GM23248 (cell line): ENCODE data around the gene WASL. TPM values are rescaled to one million over a fixed set of nuclear protein-coding genes. Genes with fewer than 3 reads are reported as not detected.
A peak's percentile ranks its signal among the peaks of the same experiment; 100 is the strongest.

Experiments
- DNase-seq: peaks from one replicate; pipeline ENCODE4 v3.0.0-alpha.2; 2015
- H2AFZ ChIP-seq: fragments of 200-600 bp; sonication (generic); 2 replicates; pipeline ENCODE4 v1.6.1; 2016; ENCODE audit warnings: antibody characterized with exemption
- H3F3A ChIP-seq: fragments of 200-600 bp; sonication (generic); 2 replicates; pipeline ENCODE4 v1.6.1; 2016; ENCODE audit warnings: mild to moderate bottlenecking, antibody characterized with exemption, mixed run types; ENCODE audit not compliant: insufficient read depth
- H3K27ac ChIP-seq: fragments of 200-600 bp; sonication (generic); 2 replicates; pipeline ENCODE4 v1.5.1; 2016; ENCODE audit warnings: mild to moderate bottlenecking
- H3K27me3 ChIP-seq: fragments of 200-600 bp; sonication (generic); replicated peaks from 2 replicates; pipeline ENCODE4 v1.6.1; 2016; ENCODE audit warnings: mild to moderate bottlenecking; ENCODE audit not compliant: insufficient read depth
- H3K36me3 ChIP-seq: fragments of 200-600 bp; sonication (generic); 2 replicates; pipeline ENCODE4 v1.6.1; 2016; ENCODE audit warnings: low read depth, mild to moderate bottlenecking
- H3K4me1 ChIP-seq: fragments of 200-600 bp; sonication (generic); 2 replicates; pipeline ENCODE4 v1.6.1; 2016; ENCODE audit warnings: mild to moderate bottlenecking; ENCODE audit not compliant: insufficient read depth
- H3K4me2 ChIP-seq: fragments of 200-600 bp; sonication (generic); one replicate; pipeline ENCODE4 v1.6.1; 2016; ENCODE audit warnings: mild to moderate bottlenecking; ENCODE audit not compliant: unreplicated experiment
- H3K4me3 ChIP-seq: fragments of 200-600 bp; sonication (generic); 2 replicates; pipeline ENCODE4 v1.5.1; 2016; ENCODE audit warnings: mild to moderate bottlenecking
- H3K79me2 ChIP-seq: fragments of 200-600 bp; sonication (generic); 2 replicates; pipeline ENCODE4 v1.6.1; 2016; ENCODE audit warnings: mild to moderate bottlenecking; ENCODE audit not compliant: insufficient read depth
- H3K9ac ChIP-seq: fragments of 200-600 bp; sonication (generic); 2 replicates; pipeline ENCODE4 v1.6.1; 2016; ENCODE audit warnings: mild to moderate bottlenecking
- H3K9me2 ChIP-seq: fragments of 200-600 bp; sonication (generic); 2 replicates; pipeline ENCODE4 v1.6.1; 2016; ENCODE audit warnings: mixed run types, mild to moderate bottlenecking, moderate library complexity; ENCODE audit not compliant: insufficient read depth
- H3K9me3 ChIP-seq: fragments of 200-600 bp; sonication (generic); one replicate; pipeline ENCODE4 v1.6.1; 2017; ENCODE audit warnings: low read depth
- H4K20me1 ChIP-seq: fragments of 200-600 bp; sonication (generic); 2 replicates; pipeline ENCODE4 v1.6.0; 2016; ENCODE audit not compliant: insufficient read depth
- EZH2 ChIP-seq: fragments of 200-600 bp; sonication (generic); IDR thresholded peaks from 2 replicates; pipeline ENCODE4 v1.6.1; 2018; ENCODE audit warnings: antibody characterized with exemption, mild to moderate bottlenecking; ENCODE audit not compliant: insufficient read depth, poor library complexity, severe bottlenecking
- EZH2phosphoT487 ChIP-seq: fragments of 200-600 bp; sonication (generic); IDR thresholded peaks from 2 replicates; pipeline ENCODE4 v1.6.1; 2018; ENCODE audit warnings: antibody characterized with exemption, moderate library complexity, mild to moderate bottlenecking, low read depth; ENCODE audit not compliant: insufficient read depth
- WGBS, 2 experiments: methylation state at CpG; one replicate each; pipeline ENCODE4 v1.1.6; 2015 to 2017; ENCODE audit warnings: low lambda C conversion rate in 2 of 2, low coverage in 1 of 2; ENCODE audit errors: missing lambda C conversion rate in 2 of 2; 5-methylcytosine and 5-hydroxymethylcytosine counted together
- in situ Hi-C: fragments of 300-500 bp; cut with MboI; formaldehyde crosslinking; loops from 2 replicates; pipeline ENCODE4 v1.15.0; 2020
- polyA plus RNA-seq: library from polyadenylated mRNA; unstranded; fragments of >200 nt; fragmentation: Nextera tagmentation; extraction: Ambion mirVana; gene quantifications from 2 replicates; pipeline ENCODE4 v1.2.1, GENCODE V29; 2016
- total RNA-seq: library from RNA; depleted of rRNA; stranded (reverse); fragments of >200 nt; shearing (Covaris generic); gene quantifications from 2 replicates; pipeline ENCODE4 v1.2.3, GENCODE V29; 2014

WASL gene
- total and polyA plus RNA-seq, 2 experiments from 2014 or later: 11.6 to 20.7 TPM

- Histone ChIP-seq H3K9ac (no peak overlapping the region), H3K4me1 (peaks cover 42% of the 10 kb centered on the region), H3K27ac (no peak overlapping the region), H4K20me1 (peaks cover 38% of the 10 kb centered on the region), H3K27me3 (no peaks in the 10 kb centered on the region), H3K9me2 (no peaks in the 10 kb centered on the region), H3K79me2 (peaks cover 95% of the 10 kb centered on the region), H3K36me3 (no peaks in the 10 kb centered on the region), H3K4me3 (no peak overlapping the region), H3K9me3 (no peaks in the 10 kb centered on the region), H2AFZ (no peak overlapping the region), H3K4me2 (no peak overlapping the region), H3F3A (peaks cover 12% of the 10 kb centered on the region)
- DNase-seq: no peak
- TF ChIP-seq EZH2: no peak
- no peak for TF ChIP-seq EZH2phosphoT487
- WGBS, 2 experiments: 96% methylated on average over 3 of the region's 3 CpGs
- in situ Hi-C loops: no loop called here
These were observed 34.3 kb downstream of the WASL start for GRCh38 chr7:123714296-123715080.

GRCh38 chr7:123712619-123713018 lies 36.2 kb downstream of the WASL start:
- TF ChIP-seq EZH2phosphoT487 (peak; percentile 74; the same call in 1 of the 2 replicates), EZH2 (no peak)
- peak overlapping the region; percentile 12; the same call in 1 of the 2 replicates for H3K27ac ChIP-seq
- in situ Hi-C loops: no loop called here
- H3K9ac ChIP-seq: no peak overlapping the region
- no peaks in the 10 kb centered on the region for H3K9me2 ChIP-seq
- WGBS, 2 experiments: 33 to 40% methylated on average over 1 of the region's 1 CpG
- H3F3A ChIP-seq: peaks cover 12% of the 10 kb centered on the region
- H3K27me3 ChIP-seq: no peaks in the 10 kb centered on the region
- peaks cover 89% of the 10 kb centered on the region for H3K79me2 ChIP-seq
- peaks cover 10% of the 10 kb centered on the region; the same call in 1 of the 2 replicates for H3K36me3 ChIP-seq
- H3K4me3 ChIP-seq: peak overlapping the region; percentile 20; the same call in 1 of the 2 replicates
- H3K9me3 ChIP-seq: no peaks in the 10 kb centered on the region
- peak; percentile 47 for DNase-seq
- peak overlapping the region; percentile 45 for H3K4me2 ChIP-seq
- peaks cover 47% of the 10 kb centered on the region for H3K4me1 ChIP-seq
- H2AFZ ChIP-seq: no peak overlapping the region
- H4K20me1 ChIP-seq: peaks cover 27% of the 10 kb centered on the region

DNA sequence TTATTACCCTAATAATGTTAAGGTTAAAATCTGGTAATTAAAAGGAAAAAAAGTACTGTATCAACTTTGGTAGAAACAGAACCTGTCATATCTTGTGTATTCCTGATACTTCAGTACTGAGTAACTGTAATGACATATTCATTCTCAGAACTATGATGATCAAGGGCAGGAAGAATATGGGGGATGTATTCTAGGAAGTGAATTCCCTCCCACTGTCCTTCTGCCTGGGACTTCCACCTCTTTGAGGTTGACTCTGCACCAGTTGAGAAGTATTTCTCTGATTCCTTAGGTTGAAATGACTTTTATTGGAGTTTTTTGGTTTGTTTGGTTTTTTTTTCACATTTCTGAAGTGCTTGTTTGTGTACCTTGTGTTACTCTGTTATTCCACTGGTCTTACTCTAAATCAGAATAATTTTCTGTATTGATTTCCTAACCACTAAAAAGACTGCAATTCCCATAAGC lies 36.9 kb downstream of the WASL start:
- no peak for TF ChIP-seq EZH2phosphoT487
- TF ChIP-seq EZH2: no peak
- H2AFZ ChIP-seq: no peak overlapping the region
- peaks cover 12% of the 10 kb centered on the region for H3F3A ChIP-seq
- peaks cover 27% of the 10 kb centered on the region for H4K20me1 ChIP-seq
- H3K36me3 ChIP-seq: peaks cover 17% of the 10 kb centered on the region; the same call in 1 of the 2 replicates
- no peaks in the 10 kb centered on the region for H3K27me3 ChIP-seq
- H3K4me3 ChIP-seq: no peak overlapping the region
- H3K79me2 ChIP-seq: peaks cover 82% of the 10 kb centered on the region
- H3K9me2 ChIP-seq: no peaks in the 10 kb centered on the region
- peaks cover 47% of the 10 kb centered on the region for H3K4me1 ChIP-seq
- H3K9me3 ChIP-seq: no peaks in the 10 kb centered on the region
- in situ Hi-C loops: no loop called here
- DNase-seq: peak; percentile 9
- no peak overlapping the region for H3K9ac ChIP-seq
- no peak overlapping the region for H3K27ac ChIP-seq
- peak overlapping the region; percentile 45 for H3K4me2 ChIP-seq

DNA sequence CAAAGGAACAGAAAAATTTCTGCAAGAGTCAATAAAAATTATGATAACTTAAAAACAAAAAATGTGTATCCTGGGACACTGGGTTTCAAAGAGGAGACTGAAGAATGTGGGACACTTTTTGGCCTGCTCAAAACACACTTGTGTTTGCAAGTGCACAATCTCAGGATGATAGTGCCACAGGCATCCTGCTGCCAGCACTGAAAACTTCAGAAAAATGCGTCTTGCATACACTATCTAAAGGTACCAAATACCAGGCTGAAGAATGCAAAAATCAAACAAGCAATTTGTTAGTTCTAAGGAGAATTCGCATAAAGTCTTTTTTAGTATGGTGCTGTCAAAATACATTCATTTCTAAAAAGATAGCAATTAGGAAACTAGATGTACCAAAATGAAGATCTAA lies 38.1 kb downstream of the WASL start:
- H3K9me2 ChIP-seq: no peaks in the 10 kb centered on the region
- H3K79me2 ChIP-seq: peaks cover 71% of the 10 kb centered on the region
- no peak overlapping the region for H3K27ac ChIP-seq
- in situ Hi-C loops: no loop called here
- H4K20me1 ChIP-seq: peaks cover 27% of the 10 kb centered on the region
- no peak overlapping the region for H3K9ac ChIP-seq
- H3K27me3 ChIP-seq: no peaks in the 10 kb centered on the region
- peaks cover 47% of the 10 kb centered on the region for H3K4me1 ChIP-seq
- no peak overlapping the region for H2AFZ ChIP-seq
- TF ChIP-seq EZH2phosphoT487 (no peak), EZH2 (no peak)
- 95% methylated on average over 2 of the region's 2 CpGs for WGBS, 2 experiments
- no peak overlapping the region for H3K4me2 ChIP-seq
- peaks cover 29% of the 10 kb centered on the region for H3K36me3 ChIP-seq
- no peak for DNase-seq
- no peaks in the 10 kb centered on the region for H3K9me3 ChIP-seq
- H3F3A ChIP-seq: peaks cover 12% of the 10 kb centered on the region
- no peak overlapping the region for H3K4me3 ChIP-seq
